Right atrium auricular region (tissue), 2 donors: ENCODE measurements around the gene DUOXA1. TPM values are rescaled to one million over a fixed set of nuclear protein-coding genes. Genes with fewer than 3 reads are reported as not detected.

Experiments used
- DNase-seq: peaks from one replicate; pipeline ENCODE4 v3.0.0-alpha.2; 2019; ENCODE audit warnings: low spot score
- H3K27ac ChIP-seq, 2 donors: fragments of 200-600 bp; sonication (generic); 1 replicate in 1 of 2; 2 replicates in 1 of 2; pipeline ENCODE4 v1.5.1; 2016 to 2019
- H3K27me3 ChIP-seq, 2 donors: fragments of 200-600 bp; sonication (generic); one replicate each; pipeline versions ENCODE4 v1.5.1 to v1.6.0; 2017 to 2019
- H3K36me3 ChIP-seq: fragments of 200-600 bp; sonication (generic); one replicate; pipeline ENCODE4 v1.5.1; 2016
- H3K4me1 ChIP-seq, 2 donors: fragments of 200-600 bp; sonication (generic); one replicate each; pipeline versions ENCODE4 v1.5.1 to v1.6.0; 2017 to 2019
- H3K4me3 ChIP-seq, 2 donors: fragments of 200-600 bp; sonication (generic); 1 replicate in 1 of 2; 2 replicates in 1 of 2; pipeline ENCODE4 v1.5.1; 2017 to 2019; ENCODE audit warnings: mild to moderate bottlenecking in 1 of 2, moderate library complexity in 1 of 2
- H3K9me3 ChIP-seq, 2 donors: fragments of 200-600 bp; sonication (generic); one replicate each; pipeline ENCODE4 v1.5.1; 2019
- CTCF ChIP-seq, 2 donors: fragments of 200-600 bp; sonication (generic); IDR thresholded peaks; one replicate each; pipeline ENCODE4 v1.5.1; 2019; ENCODE audit warnings: antibody characterized with exemption in 2 of 2
- total RNA-seq, 2 donors: library from RNA; depleted of rRNA; stranded (reverse); fragments of >200 nt; gene quantifications; one replicate each; pipeline ENCODE4 v1.1.0, GENCODE V29; 2016

Gene DUOXA1
- 1 to 10 TPM in 1 of 2 donors, under 1 TPM in 1; 0.41 to 2.7 TPM for total RNA-seq

DNA sequence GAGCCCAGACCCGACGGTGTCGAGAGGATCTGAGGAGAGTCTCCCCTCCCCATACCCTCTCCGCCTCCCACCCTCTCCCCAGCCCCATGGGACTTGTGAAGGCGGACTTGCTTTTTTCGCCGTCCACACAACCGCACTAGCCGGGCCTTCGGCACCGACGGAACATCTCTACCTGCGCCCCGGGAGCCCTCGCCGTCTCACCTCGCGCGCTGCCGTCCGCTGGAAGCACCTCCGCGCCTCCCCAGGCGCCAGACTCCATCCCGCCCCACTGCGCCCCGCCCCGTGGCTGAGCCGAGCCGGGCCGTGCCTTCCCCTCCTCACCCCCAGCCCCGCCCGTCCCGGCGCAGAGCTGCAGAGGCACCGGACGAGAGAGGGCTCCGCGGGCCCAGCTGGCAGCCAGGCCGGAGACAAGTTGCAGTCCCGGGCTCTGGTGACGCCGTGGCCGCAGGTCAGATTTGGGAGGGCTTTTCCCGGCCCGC, at the start of gene DUOXA1, which contains the start of gene DUOX1:
TSS of gene DUOXA1 (minus strand) at position 229 of the 479 bp plus-strand sequence. CDS start 6,865 bp downstream, outside the sequence.
TSS of gene DUOX1 (plus strand) at position 344 of the 479 bp plus-strand sequence. CDS start 1,973 bp downstream, outside the sequence.
- TF ChIP-seq CTCF (IDR thresholded peaks at IDR 0.05): no peak
- no peaks in the 10 kb centered on the region for H3K36me3 ChIP-seq
- H3K4me3 ChIP-seq: peak within 1 kb of the TSS; percentile 20 to 48
- H3K9me3 ChIP-seq: no peaks in the 10 kb centered on the region
- H3K27ac ChIP-seq: no peak within 1 kb of the TSS
- peaks cover 0 to 15% of the 10 kb centered on the region in 2 donors for H3K4me1 ChIP-seq
- DNase-seq: no peak
- H3K27me3 ChIP-seq: peaks cover 0 to 6% of the 10 kb centered on the region in 2 donors

DNA sequence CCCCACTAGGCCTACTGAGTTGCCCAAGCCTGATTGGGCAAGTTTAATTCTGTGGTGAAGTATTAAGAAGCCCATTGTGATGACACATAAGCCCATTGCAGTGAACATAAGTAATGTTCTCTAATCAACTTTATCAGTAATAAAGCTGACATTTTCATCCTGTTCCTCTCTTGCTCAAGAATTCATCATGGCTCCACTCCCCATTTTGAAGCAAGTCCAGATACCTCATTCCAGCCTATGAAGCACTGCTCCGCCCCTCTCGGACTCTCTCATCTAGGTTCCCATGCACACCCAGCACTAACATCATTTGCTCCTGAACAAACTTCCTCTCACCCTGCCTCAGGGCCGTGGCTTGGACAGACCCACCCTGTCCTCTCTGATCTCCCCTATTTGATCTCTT, 47.6 kb upstream of the DUOXA1 start:
- H3K27me3 ChIP-seq: no peaks in the 10 kb centered on the region
- H3K4me1 ChIP-seq: no peaks in the 10 kb centered on the region
- H3K4me3 ChIP-seq: no peak overlapping the region
- no peaks in the 10 kb centered on the region for H3K9me3 ChIP-seq
- DNase-seq: no peak
- H3K36me3 ChIP-seq: no peaks in the 10 kb centered on the region
- no peak for TF ChIP-seq CTCF (IDR thresholded peaks at IDR 0.05)
- H3K27ac ChIP-seq: no peak overlapping the region

DNA sequence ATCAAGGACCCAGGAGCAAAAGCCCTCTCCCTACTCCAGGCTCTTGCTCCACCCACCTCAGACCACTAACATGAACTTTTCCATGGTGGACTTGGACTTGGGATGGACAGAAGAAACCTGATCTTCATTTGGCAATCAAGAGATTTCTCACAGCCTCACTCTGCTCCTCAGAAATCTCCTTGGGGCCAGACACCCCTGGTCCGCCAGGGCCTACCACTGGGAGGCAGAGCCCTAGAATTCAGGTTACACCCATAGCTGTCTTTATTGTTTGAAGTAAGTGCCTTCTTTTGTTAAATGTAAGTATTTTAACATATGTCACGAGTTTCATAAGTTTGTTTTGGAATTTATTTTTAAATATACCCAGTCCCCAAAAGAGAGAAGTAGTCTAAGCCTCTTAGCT, 44.9 kb upstream of the DUOXA1 start:
- TF ChIP-seq CTCF (IDR thresholded peaks at IDR 0.05): no peak
- Histone ChIP-seq H3K4me3 (no peak overlapping the region), H3K27ac (no peak overlapping the region), H3K9me3 (no peaks in the 10 kb centered on the region), H3K36me3 (no peaks in the 10 kb centered on the region), H3K27me3 (no peaks in the 10 kb centered on the region), H3K4me1 (no peaks in the 10 kb centered on the region)
- no peak for DNase-seq

- Histone ChIP-seq H3K4me1 (no peaks in the 10 kb centered on the region), H3K4me3 (no peak overlapping the region), H3K9me3 (no peaks in the 10 kb centered on the region), H3K27ac (no peak overlapping the region), H3K27me3 (no peaks in the 10 kb centered on the region), H3K36me3 (no peaks in the 10 kb centered on the region)
- DNase-seq: no peak
- no peak for TF ChIP-seq CTCF (IDR thresholded peaks at IDR 0.05)
These were observed 44.4 kb upstream of the DUOXA1 start for GRCh38 chr15:45174069-45174468.

- TF ChIP-seq CTCF (IDR thresholded peaks at IDR 0.05): no peak
- H3K4me1 ChIP-seq: no peaks in the 10 kb centered on the region
- H3K36me3 ChIP-seq: no peaks in the 10 kb centered on the region
- H3K27me3 ChIP-seq: no peaks in the 10 kb centered on the region
- H3K4me3 ChIP-seq: no peak overlapping the region
- H3K27ac ChIP-seq: no peak overlapping the region
- H3K9me3 ChIP-seq: no peaks in the 10 kb centered on the region
- no peak for DNase-seq
These were observed 42.2 kb upstream of the DUOXA1 start for GRCh38 chr15:45171912-45172311.
